GM18861 (cell line): ENCODE results near the gene USH2A.
A peak's percentile ranks its signal among the peaks of the same experiment; 100 is the strongest.
"Not testable (repeated sequence)": the region's sequence is repeated elsewhere in the genome, so short reads cannot be mapped to it uniquely, and the experiment has no call there.

Source experiments
- ATAC-seq: cut with Tn5 transposase; IDR thresholded peaks from one replicate; pipeline ENCODE4 v1.9.1; 2021; ENCODE audit not compliant: unreplicated experiment

Gene USH2A

GRCh38 chr1:216051071-216051470 lies 372.2 kb downstream of the USH2A start:
- no peak for ATAC-seq

GRCh38 chr1:216049741-216050430 lies 373.4 kb downstream of the USH2A start:
- no peak for ATAC-seq

GRCh38 chr1:216047811-216048572 lies 375.3 kb downstream of the USH2A start:
- ATAC-seq, result no peak

GRCh38 chr1:216046336-216046735 lies 376.9 kb downstream of the USH2A start:
- ATAC-seq, result no peak

- no peak for ATAC-seq
Measured at GRCh38 chr1:216045400-216045799, 377.8 kb downstream of the USH2A start.

GRCh38 chr1:216044538-216044937 lies 378.7 kb downstream of the USH2A start:
- ATAC-seq, result no peak

GRCh38 chr1:216034506-216034905 lies 388.7 kb downstream of the USH2A start:
- no peak for ATAC-seq

GRCh38 chr1:216032961-216033614 lies 390.2 kb downstream of the USH2A start:
- no peak for ATAC-seq

GRCh38 chr1:216032284-216032683 lies 391.0 kb downstream of the USH2A start:
- peak; percentile 53 for ATAC-seq

- ATAC-seq, result no peak
Measured at GRCh38 chr1:216028631-216029030, 394.6 kb downstream of the USH2A start.

GRCh38 chr1:216024546-216024945 lies 398.7 kb downstream of the USH2A start:
- ATAC-seq, result no peak

GRCh38 chr1:216020743-216021345 lies 402.4 kb downstream of the USH2A start:
- ATAC-seq, result peak; percentile 88

GRCh38 chr1:216015116-216015515 lies 408.1 kb downstream of the USH2A start:
- no peak for ATAC-seq

GRCh38 chr1:216014086-216014485 lies 409.2 kb downstream of the USH2A start:
- no peak for ATAC-seq

- ATAC-seq, result not testable (repeated sequence)
Measured at GRCh38 chr1:216009456-216009855, 413.8 kb downstream of the USH2A start.

- peak; percentile 100 for ATAC-seq
Measured at GRCh38 chr1:216005916-216006315, 417.3 kb downstream of the USH2A start.

GRCh38 chr1:215992620-215993019 lies 430.6 kb downstream of the USH2A start:
- ATAC-seq, result peak; percentile 59

- no peak for ATAC-seq
Measured at GRCh38 chr1:215987092-215987875, 436.0 kb downstream of the USH2A start.

- ATAC-seq, result no peak
Measured at GRCh38 chr1:215986401-215986800, 436.8 kb downstream of the USH2A start.

GRCh38 chr1:215983680-215984079 lies 439.6 kb downstream of the USH2A start:
- ATAC-seq, result no peak
